GM12875 (cell line): ENCODE results near the gene LDLRAD4.

Experiments
- H3K4me3 ChIP-seq: one replicate; pipeline ENCODE4 v1.5.1; 2011; ENCODE audit warnings: low read depth, low read length, control low read depth
- CTCF ChIP-seq: IDR thresholded peaks from 2 replicates; pipeline ENCODE4 v1.5.1; 2011; ENCODE audit warnings: low read depth, mild to moderate bottlenecking, control low read depth, inconsistent platforms, low read length, moderate library complexity, borderline replicate concordance; ENCODE audit not compliant: insufficient read depth

The LDLRAD4 gene

DNA sequence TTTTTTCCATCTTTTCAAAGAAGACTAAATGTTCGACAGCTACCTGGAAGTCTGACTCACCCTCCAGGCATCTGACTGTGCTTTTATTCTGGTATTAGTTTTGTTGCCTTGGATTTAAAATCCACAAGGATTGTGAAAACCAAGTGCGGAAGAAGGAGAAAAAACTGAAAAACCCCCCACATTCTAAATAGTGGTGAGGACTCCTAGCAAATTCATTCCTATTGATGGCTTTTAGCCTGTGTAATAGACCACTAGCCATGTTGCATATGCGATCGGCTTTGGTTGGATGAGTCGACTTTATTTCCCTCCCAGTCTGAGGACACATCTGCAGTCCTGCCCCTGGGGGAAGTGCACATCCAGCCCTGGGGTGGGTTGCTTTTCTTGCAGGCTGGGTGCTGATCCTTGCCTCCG is 16.9 kb downstream of the LDLRAD4 start:
- no peak for TF ChIP-seq CTCF
- H3K4me3 ChIP-seq = no peak overlapping the region

DNA sequence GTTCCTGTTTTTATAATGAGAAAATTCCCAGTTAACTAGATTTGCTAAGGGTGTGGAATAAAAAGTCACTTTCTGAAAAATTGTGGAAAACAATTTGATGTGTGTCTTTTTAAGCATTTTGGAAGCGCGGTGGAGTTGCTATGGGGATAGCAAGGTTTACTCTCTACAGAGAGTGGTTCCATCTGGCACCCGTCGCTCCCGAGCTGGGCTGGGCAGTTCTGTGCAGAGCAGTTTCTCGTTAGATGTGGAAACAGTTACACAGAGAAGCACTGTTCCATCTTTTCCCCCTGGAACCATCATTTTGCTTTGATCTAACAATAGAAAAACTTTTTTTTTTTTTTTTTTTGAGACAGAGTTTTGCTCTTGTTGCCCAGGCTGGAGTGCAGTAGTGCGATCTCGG is 17.4 kb downstream of the LDLRAD4 start:
- TF ChIP-seq CTCF = no peak
- no peak overlapping the region for H3K4me3 ChIP-seq

DNA sequence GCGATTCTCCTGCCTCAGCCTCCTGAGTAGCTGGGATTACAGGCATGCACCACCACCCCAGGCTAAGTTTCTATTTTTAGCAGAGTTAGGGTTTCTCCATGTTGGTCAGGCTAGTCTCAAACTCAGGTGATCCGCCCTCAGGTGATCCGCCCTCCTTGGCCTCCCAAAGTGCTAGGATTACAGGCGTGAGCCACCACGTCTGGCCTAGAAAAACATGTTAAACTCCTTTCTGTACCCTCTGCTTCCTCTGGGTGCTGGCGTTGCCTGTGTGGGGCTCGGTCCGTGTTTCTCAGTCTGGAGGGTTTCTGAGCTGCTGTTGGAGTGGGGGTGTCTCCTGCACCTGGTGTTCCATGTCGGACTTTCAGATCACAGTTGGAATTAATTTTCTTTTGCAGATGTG is 17.9 kb downstream of the LDLRAD4 start:
- no peak overlapping the region for H3K4me3 ChIP-seq
- no peak for TF ChIP-seq CTCF

DNA sequence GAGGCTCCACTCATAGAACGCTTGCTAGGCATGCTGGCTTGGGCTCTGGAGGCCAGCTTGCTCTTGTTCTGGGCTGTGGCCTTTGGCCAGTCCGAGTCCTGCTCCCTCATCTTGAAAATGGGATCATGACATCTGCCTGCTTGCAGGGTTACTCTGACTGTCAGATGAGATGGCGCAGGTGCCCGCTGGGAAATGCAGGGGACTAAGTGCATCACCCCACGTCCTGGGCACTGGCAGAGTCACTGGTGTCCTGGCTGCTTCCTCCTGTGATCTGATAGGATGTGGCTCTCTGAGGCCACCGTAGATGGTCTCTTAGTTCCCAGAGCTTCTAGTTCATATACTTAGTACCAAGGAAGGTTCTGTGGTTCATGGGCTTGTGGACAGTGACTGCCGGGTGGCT is 18.5 kb downstream of the LDLRAD4 start:
- no peak overlapping the region for H3K4me3 ChIP-seq
- no peak for TF ChIP-seq CTCF

GRCh38 chr18:13237641-13238040 is 19.1 kb downstream of the LDLRAD4 start:
- TF ChIP-seq CTCF = no peak

GRCh38 chr18:13239171-13239956 is 20.8 kb downstream of the LDLRAD4 start:
- no peak overlapping the region for H3K4me3 ChIP-seq
- no peak for TF ChIP-seq CTCF

More at GRCh38 chr18:13237641-13238040, 19.1 kb downstream of the LDLRAD4 start:
- H3K4me3 ChIP-seq = no peak overlapping the region

DNA sequence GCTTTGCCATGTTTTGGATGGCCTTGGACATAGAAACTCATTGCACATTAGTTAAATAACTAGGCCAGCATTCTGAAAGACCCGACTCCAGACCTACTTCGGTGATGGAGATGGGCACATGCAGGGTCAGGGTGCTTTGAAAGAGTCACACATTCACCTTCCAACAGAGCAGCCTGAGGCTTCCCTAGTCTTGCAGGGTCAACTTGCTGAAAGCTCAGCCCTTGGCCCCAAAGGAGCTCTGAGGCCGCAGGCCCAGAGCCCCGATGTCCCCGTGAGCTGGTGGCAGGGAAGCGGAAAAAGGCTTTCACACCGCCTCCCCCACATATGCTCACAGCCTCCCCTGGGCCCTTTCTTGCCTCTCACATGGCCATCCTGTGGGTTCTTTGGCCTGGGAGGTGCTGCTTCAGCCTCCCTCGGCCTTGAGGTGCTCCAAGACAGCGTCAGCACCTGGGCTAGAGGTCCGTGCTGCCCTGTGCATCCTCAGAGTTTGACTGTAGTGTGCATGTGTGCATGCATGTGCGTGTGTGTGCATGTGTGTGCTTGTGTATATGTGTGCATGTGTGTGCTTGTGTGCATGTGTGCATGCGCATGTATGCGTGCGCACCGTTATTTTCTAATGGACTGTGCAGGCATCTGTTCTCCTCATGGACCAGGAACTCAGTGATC is 21.6 kb downstream of the LDLRAD4 start:
- H3K4me3 ChIP-seq = no peak overlapping the region
- no peak for TF ChIP-seq CTCF
